Measurements from ENCODE around the gene RSPH1. TPM values are rescaled to one million over a fixed set of nuclear protein-coding genes. Genes with fewer than 3 reads are reported as not detected.
A peak's percentile ranks its signal among the peaks of the same experiment; 100 is the strongest.

RSPH1 gene
- total RNA-seq, 4 donors from 2014 or later = 0.81 to 3.2 (median 2.0) TPM

DNA sequence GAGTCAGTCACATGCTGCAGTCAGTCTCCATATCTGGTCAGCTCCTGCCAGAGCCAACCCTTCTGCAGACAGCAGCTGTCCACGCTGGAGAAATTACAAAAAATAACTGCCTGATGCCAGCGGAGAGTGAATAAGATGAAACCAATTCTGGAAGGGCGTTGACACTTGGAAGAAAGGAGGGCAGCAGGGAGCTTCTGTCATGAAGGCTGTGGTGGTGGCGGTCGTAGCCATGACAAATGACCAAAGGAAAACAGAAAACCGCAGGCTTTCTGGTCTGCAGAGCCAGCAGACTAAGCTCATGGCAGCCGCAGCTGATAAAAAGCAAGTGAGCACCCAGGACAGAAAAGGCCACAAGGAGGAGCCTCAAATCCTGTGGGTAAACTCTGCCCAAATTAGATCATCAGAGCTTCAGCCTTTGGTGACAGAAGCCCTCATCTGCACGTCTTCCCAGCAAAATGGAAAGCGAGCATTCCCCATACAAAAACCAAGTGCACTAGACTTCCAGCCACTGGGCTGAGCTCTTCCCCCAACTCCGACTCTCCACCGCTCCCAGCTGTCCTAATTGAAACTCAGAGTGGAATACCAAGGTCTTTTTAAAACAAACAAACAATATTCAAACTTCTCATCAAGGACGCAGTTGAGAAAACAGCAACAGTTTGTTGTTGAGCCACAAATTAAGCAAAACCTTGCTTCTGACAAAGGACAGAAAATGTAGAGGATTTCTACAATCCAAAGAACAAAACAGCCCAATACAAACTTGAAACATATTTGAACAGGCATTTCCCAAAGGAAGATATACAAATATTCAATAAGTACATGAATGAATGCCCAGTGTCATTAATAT is 28.7 kb downstream of the RSPH1 start:
- WGBS = 57% methylated on average over 12 of the region's 12 CpGs
- Histone ChIP-seq H3K27ac (no peak overlapping the region), H3K9me3 (no peaks in the 10 kb centered on the region), H3K36me3 (no peaks in the 10 kb centered on the region), H3K4me3 (no peak overlapping the region), H3K27me3 (no peaks in the 10 kb centered on the region), H3K4me1 (peaks cover 6% of the 10 kb centered on the region)
- TF ChIP-seq, protein P1, sequence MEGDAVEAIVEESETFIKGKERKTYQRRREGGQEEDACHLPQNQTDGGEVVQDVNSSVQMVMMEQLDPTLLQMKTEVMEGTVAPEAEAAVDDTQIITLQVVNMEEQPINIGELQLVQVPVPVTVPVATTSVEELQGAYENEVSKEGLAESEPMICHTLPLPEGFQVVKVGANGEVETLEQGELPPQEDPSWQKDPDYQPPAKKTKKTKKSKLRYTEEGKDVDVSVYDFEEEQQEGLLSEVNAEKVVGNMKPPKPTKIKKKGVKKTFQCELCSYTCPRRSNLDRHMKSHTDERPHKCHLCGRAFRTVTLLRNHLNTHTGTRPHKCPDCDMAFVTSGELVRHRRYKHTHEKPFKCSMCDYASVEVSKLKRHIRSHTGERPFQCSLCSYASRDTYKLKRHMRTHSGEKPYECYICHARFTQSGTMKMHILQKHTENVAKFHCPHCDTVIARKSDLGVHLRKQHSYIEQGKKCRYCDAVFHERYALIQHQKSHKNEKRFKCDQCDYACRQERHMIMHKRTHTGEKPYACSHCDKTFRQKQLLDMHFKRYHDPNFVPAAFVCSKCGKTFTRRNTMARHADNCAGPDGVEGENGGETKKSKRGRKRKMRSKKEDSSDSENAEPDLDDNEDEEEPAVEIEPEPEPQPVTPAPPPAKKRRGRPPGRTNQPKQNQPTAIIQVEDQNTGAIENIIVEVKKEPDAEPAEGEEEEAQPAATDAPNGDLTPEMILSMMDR (IDR thresholded peaks at IDR 0.05) = no peak
- TF ChIP-seq POLR2AphosphoS5 (IDR thresholded peaks at IDR 0.05) (no peak), EP300 (IDR thresholded peaks at IDR 0.05) (no peak), POLR2A (IDR thresholded peaks at IDR 0.05) (no peak)
- peak in 1 of 2 donors; percentile 37 for DNase-seq (ENCODE audit: low spot score in 2 of 2)

DNA sequence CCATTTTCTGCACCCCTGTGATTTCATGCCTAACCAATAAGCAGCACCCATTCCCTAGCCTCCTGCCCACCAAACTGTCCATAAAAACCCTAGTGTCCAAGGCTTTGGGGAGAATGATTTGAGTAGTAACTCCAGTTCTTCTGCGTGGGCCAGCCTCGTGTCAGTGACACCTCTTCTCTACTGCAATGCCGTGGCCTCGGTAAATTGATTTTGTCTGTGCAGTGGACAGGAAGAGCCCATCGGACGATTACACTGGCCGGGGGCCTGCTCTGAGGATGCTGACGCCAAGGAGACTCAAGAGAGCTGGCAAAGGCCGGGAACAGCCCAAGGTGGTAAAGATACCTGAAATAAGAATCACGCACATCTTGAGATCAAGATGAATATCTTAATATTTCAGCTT is 29.3 kb downstream of the RSPH1 start:
- H3K4me3 ChIP-seq = no peak overlapping the region
- H3K9me3 ChIP-seq = no peaks in the 10 kb centered on the region
- WGBS = 95% methylated on average over 10 of the region's 10 CpGs
- peak in 1 of 2 donors; percentile 28 for DNase-seq (ENCODE audit: low spot score in 2 of 2)
- H3K27ac ChIP-seq = no peak overlapping the region
- H3K4me1 ChIP-seq = peaks cover 6% of the 10 kb centered on the region
- H3K27me3 ChIP-seq = no peaks in the 10 kb centered on the region
- no peaks in the 10 kb centered on the region for H3K36me3 ChIP-seq
- no peak for TF ChIP-seq POLR2A (IDR thresholded peaks at IDR 0.05)

DNA sequence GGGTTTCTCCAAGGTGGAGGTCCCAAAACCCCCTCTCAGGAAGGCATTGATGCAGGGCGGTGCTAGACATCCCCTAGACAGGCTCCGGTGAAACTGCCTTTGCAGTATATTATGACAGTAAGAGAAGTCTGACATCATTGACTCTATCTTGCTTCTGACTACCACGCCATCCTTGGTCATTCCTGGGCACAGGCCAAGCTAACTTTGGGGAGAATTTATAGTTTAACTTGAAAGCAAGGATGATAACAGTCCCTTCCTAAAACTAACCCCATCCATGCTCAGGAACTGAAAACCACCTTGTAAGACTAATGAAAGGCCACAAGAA is 30.3 kb downstream of the RSPH1 start:
- peaks cover 6% of the 10 kb centered on the region for H3K4me1 ChIP-seq
- TF ChIP-seq EP300 (IDR thresholded peaks at IDR 0.05) = no peak
- TF ChIP-seq POLR2AphosphoS5 (IDR thresholded peaks at IDR 0.05) = no peak
- TF ChIP-seq POLR2A (IDR thresholded peaks at IDR 0.05) = no peak
- TF ChIP-seq, protein P1 (IDR thresholded peaks at IDR 0.05) = no peak

DNA sequence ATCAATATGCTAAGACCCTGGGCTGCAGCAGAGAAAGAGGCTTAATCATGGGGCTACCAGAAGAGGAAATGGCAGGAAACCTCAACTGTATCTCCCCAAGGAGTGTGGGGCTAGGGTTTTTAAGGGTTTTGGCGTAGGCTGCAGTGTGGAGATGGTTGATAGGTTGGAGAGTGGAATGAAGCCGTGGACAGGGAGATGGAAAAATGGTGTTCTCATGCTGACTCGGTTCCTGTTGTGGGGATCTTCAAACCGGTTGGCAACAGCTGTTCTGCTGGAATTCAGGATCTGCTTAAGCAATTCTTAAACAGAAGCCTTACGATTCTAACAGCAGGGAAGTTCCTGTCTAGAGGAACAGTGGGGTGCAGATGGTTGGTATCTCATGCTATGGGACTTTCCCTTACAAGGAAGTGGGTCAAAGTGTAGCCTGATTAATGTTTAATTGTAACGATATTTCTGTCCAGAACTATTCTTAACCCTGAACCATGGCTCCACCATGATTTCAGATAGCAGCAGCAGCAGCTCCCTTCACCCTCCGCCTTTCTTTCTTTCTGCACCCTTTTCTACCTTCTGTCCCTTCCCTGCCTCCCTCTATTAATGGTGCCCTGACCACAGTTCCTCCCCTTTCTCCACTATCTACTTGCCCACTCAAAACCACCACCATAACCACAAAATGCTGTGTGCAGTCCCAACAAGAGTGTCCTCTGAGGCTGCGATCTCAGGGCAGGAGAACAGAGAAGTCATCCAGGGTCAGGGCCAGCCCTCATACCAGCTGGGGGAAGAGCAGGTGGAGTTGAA is 30.8 kb downstream of the RSPH1 start:
- Histone ChIP-seq H3K27ac (no peak overlapping the region), H3K27me3 (no peaks in the 10 kb centered on the region), H3K9me3 (no peaks in the 10 kb centered on the region), H3K4me3 (no peak overlapping the region), H3K36me3 (no peaks in the 10 kb centered on the region), H3K4me1 (peaks cover 6% of the 10 kb centered on the region)
- TF ChIP-seq EP300 (IDR thresholded peaks at IDR 0.05) (no peak), POLR2AphosphoS5 (IDR thresholded peaks at IDR 0.05) (no peak), POLR2A (IDR thresholded peaks at IDR 0.05) (no peak)
- TF ChIP-seq, protein P1 (IDR thresholded peaks at IDR 0.05) = no peak
- peak; percentile 8 to 16 for DNase-seq (ENCODE audit: low spot score in 2 of 2)
- WGBS = 51% methylated on average over 8 of the region's 8 CpGs

More for the DNA sequence above, 30.3 kb downstream of the RSPH1 start:
- H3K36me3 ChIP-seq = no peaks in the 10 kb centered on the region
- 98% methylated on average over 3 of the region's 3 CpGs for WGBS
- peak in 1 of 2 donors; percentile 5 for DNase-seq (ENCODE audit: low spot score in 2 of 2)
- no peaks in the 10 kb centered on the region for H3K9me3 ChIP-seq
- no peak overlapping the region for H3K27ac ChIP-seq
- H3K27me3 ChIP-seq = no peaks in the 10 kb centered on the region
- no peak overlapping the region for H3K4me3 ChIP-seq

DNA sequence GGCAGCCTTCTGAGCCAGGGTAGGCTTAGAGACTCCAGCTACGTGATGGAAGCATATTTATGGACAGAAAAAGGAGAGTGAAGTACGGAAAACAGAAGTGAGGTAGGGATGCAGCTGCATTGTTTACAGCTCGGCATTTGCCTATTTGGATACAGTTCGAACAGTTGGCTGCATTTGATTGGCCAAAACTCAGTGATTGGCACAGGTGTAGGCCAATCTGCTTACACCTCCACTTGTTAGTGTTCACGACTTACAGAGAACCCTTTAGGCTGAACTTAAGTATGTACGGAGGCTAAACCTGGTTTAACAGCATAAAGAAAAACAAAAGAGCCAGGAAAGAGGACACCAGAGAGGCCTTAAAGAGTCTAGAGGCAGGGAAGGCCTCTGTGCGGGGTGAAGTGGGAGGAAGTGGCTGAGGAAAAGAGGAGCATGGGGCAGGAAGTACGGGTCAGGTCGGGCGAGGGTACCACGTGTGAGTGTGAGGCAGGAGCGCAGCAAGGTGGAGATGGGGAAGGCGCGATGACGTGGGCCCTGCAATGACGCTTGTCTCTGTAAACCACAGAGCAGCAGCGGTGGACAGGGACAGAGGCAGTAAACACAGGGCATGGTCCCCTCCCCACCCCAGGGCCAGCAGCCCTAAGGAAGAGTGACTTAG is 32.0 kb downstream of the RSPH1 start:
- WGBS = 78% methylated on average over 17 of the region's 17 CpGs
- DNase-seq (ENCODE audit: low spot score in 2 of 2) = peak in 1 of 2 donors; percentile 67
- no peak overlapping the region for H3K4me3 ChIP-seq
- no peak for TF ChIP-seq POLR2A (IDR thresholded peaks at IDR 0.05)
- no peak for TF ChIP-seq EP300 (IDR thresholded peaks at IDR 0.05)
- TF ChIP-seq POLR2AphosphoS5 (IDR thresholded peaks at IDR 0.05) = no peak
- H3K27me3 ChIP-seq = no peaks in the 10 kb centered on the region
- H3K36me3 ChIP-seq = no peaks in the 10 kb centered on the region
- peaks cover 6% of the 10 kb centered on the region for H3K4me1 ChIP-seq
- H3K27ac ChIP-seq = no peak overlapping the region
- no peaks in the 10 kb centered on the region for H3K9me3 ChIP-seq
